Testis (tissue), 3 donors: Measurements from ENCODE around the gene DEFB124. TPM values are rescaled to one million over a fixed set of nuclear protein-coding genes. Genes with fewer than 3 reads are reported as not detected.
"Not testable (repeated sequence)": the region's sequence is repeated elsewhere in the genome, so short reads cannot be mapped to it uniquely, and the experiment has no call there.

Experiments used
- DNase-seq: peaks from one replicate; pipeline ENCODE4 v3.0.0-alpha.2; 2019
- H3K27ac ChIP-seq, 2 donors: fragments of 200-600 bp; sonication (generic); one replicate each; pipeline ENCODE4 v1.5.1; 2019
- H3K27me3 ChIP-seq: fragments of 200-600 bp; sonication (generic); one replicate; pipeline ENCODE4 v1.5.1; 2019
- H3K36me3 ChIP-seq: fragments of 200-600 bp; sonication (generic); one replicate; pipeline ENCODE4 v1.5.1; 2017; ENCODE audit warnings: low read depth; ENCODE audit errors: missing control alignments
- H3K4me1 ChIP-seq: fragments of 200-600 bp; sonication (generic); one replicate; pipeline ENCODE4 v1.5.1; 2019
- H3K4me3 ChIP-seq, 2 donors: fragments of 200-600 bp; sonication (generic); one replicate each; pipeline ENCODE4 v1.5.1; 2017 to 2019
- H3K9me3 ChIP-seq: fragments of 200-600 bp; sonication (generic); one replicate; pipeline ENCODE4 v1.5.1; 2017
- CTCF ChIP-seq, 3 experiments: fragments of 450-650 bp in 2 of 3; fragments of 200-600 bp in 1 of 3; sonication (generic) in 1 of 3; IDR thresholded peaks; one replicate each; pipeline ENCODE4 v1.5.1; 2016 to 2019; ENCODE audit warnings: antibody characterized with exemption in 3 of 3, mild to moderate bottlenecking in 2 of 3, moderate library complexity in 1 of 3
- POLR2A ChIP-seq: fragments of 450-650 bp; IDR thresholded peaks from one replicate; pipeline ENCODE4 v1.6.1; 2017; ENCODE audit warnings: antibody characterized with exemption, mild to moderate bottlenecking, moderate library complexity
- WGBS, 2 donors: methylation state at CpG; one replicate each; pipeline ENCODE4 v1.1.5; 2018; 5-methylcytosine and 5-hydroxymethylcytosine counted together
- intact Hi-C: fragments of 100-400 bp; cut with DNase I; formaldehyde crosslinking; loops from one replicate; pipeline ENCODE4 v1.15.1; 2023; ENCODE audit warnings: low total_unique reads
- polyA plus RNA-seq: library from polyadenylated mRNA; stranded (reverse); fragments of 350-450 nt; fragmentation: Illumina TruSeq; extraction: RNeasy Lipid Tissue Mini Kit (QIAGEN cat#74804); gene quantifications from one replicate; pipeline ENCODE4 v1.2.3, GENCODE V29; 2014; ENCODE audit warnings: low read depth, low replicate concordance; ENCODE audit not compliant: insufficient read depth
- total RNA-seq, 2 donors: library from RNA; depleted of rRNA; stranded (reverse); fragments of >200 nt; gene quantifications; one replicate each; pipeline ENCODE4 v1.2.3, GENCODE V29; 2016

DEFB124 gene
- total and polyA plus RNA-seq, 3 donors from 2014 or later, result 8.2 TPM; not detected in 2

- no peaks in the 10 kb centered on the region for H3K4me1 ChIP-seq
- no peak for DNase-seq
- no peak for TF ChIP-seq CTCF (IDR thresholded peaks at IDR 0.05)
- TF ChIP-seq POLR2A, result no peak
- no peak overlapping the region for H3K4me3 ChIP-seq
- no peaks in the 10 kb centered on the region for H3K9me3 ChIP-seq
- 73 to 76% methylated on average over 4 of the region's 4 CpGs for WGBS, 2 donors
- H3K27ac ChIP-seq, result no peak overlapping the region
- intact Hi-C loops, result no loop called here
- no peaks in the 10 kb centered on the region for H3K27me3 ChIP-seq
- H3K36me3 ChIP-seq, result no peaks in the 10 kb centered on the region
Observed at GRCh38 chr20:31430568-31431115, 44.3 kb downstream of the DEFB124 start.

- peak overlapping the region in 1 of 2 donors; percentile 23 for H3K4me3 ChIP-seq
- H3K36me3 ChIP-seq, H3K27me3 ChIP-seq, H3K4me1 ChIP-seq, H3K9me3 ChIP-seq, H3K27ac ChIP-seq, intact Hi-C loops, DNase-seq: not testable (repeated sequence)
- 72 to 88% methylated on average over 5 to 9 of the region's 31 CpGs for WGBS, 2 donors
Observed at GRCh38 chr20:31427576-31427975, 47.4 kb downstream of the DEFB124 start.

GRCh38 chr20:31426891-31427551 is 47.9 kb downstream of the DEFB124 start:
- H3K4me1 ChIP-seq, H3K27ac ChIP-seq, H3K27me3 ChIP-seq, intact Hi-C loops, H3K9me3 ChIP-seq, DNase-seq, H3K36me3 ChIP-seq: not testable (repeated sequence)
- 90% methylated on average over 4 of the region's 48 CpGs; no CpG with 5 or more reads in 1 of the 2 donors for WGBS, 2 donors
- peak overlapping the region in 1 of 2 donors; percentile 23 for H3K4me3 ChIP-seq

GRCh38 chr20:31425797-31426196 is 49.1 kb downstream of the DEFB124 start:
- Histone ChIP-seq H3K36me3 (no peaks in the 10 kb centered on the region), H3K27me3 (no peaks in the 10 kb centered on the region), H3K4me3 (no peak overlapping the region), H3K27ac (no peak overlapping the region), H3K9me3 (no peaks in the 10 kb centered on the region), H3K4me1 (no peaks in the 10 kb centered on the region)
- intact Hi-C loops, result no loop called here
- TF ChIP-seq POLR2A, result no peak
- TF ChIP-seq CTCF (IDR thresholded peaks at IDR 0.05), result no peak
- DNase-seq, result no peak

GRCh38 chr20:31418307-31418706 is 56.6 kb downstream of the DEFB124 start:
- WGBS, 2 donors, result 42 to 63% methylated on average over 7 of the region's 7 CpGs
- Histone ChIP-seq H3K4me1 (peaks cover 5% of the 10 kb centered on the region), H3K36me3 (no peaks in the 10 kb centered on the region), H3K4me3 (no peak overlapping the region), H3K9me3 (no peaks in the 10 kb centered on the region), H3K27me3 (no peaks in the 10 kb centered on the region), H3K27ac (no peak overlapping the region)
- no peak for TF ChIP-seq POLR2A
- no peak for TF ChIP-seq CTCF (IDR thresholded peaks at IDR 0.05)
- intact Hi-C loops, result no loop called here
- no peak for DNase-seq

- TF ChIP-seq POLR2A, result no peak
- TF ChIP-seq CTCF (IDR thresholded peaks at IDR 0.05), result no peak
- 88 to 93% methylated on average over 2 of the region's 2 CpGs for WGBS, 2 donors
- Histone ChIP-seq H3K36me3 (no peaks in the 10 kb centered on the region), H3K4me1 (peaks cover 15% of the 10 kb centered on the region), H3K27ac (no peak overlapping the region), H3K4me3 (no peak overlapping the region), H3K9me3 (no peaks in the 10 kb centered on the region), H3K27me3 (no peaks in the 10 kb centered on the region)
- DNase-seq, result no peak
- intact Hi-C loops, result no loop called here
Observed at GRCh38 chr20:31415653-31416052, 59.3 kb downstream of the DEFB124 start.
